Lung (tissue), 12 donors: ENCODE measurements around the gene MEX3D. TPM values are rescaled to one million over a fixed set of nuclear protein-coding genes. Genes with fewer than 3 reads are reported as not detected.
A peak's percentile ranks its signal among the peaks of the same experiment; 100 is the strongest.

ENCODE experiments used
- ATAC-seq: fragments of 200-7000 bp; cut with Tn5 transposase; one replicate; pipeline ENCODE4 v1.9.1; 2020; ENCODE audit warnings: moderate number of reproducible peaks; ENCODE audit not compliant: insufficient read depth, low FRiP score
- DNase-seq, 3 donors: peaks; one replicate each; pipeline ENCODE4 v3.0.0-alpha.2; 2013 to 2017
- H3K27ac ChIP-seq, 2 donors: one replicate each; pipeline ENCODE4 v1.5.1; 2013; ENCODE audit warnings: mild to moderate bottlenecking in 2 of 2, moderate library complexity in 2 of 2, control low read depth in 1 of 2, inconsistent platforms in 1 of 2, low read depth in 1 of 2, low read length in 1 of 2
- H3K27me3 ChIP-seq, 3 donors: one replicate each; pipeline ENCODE4 v1.5.1; 2013; ENCODE audit warnings: low read length in 2 of 3; ENCODE audit not compliant: control insufficient read depth in 3 of 3, insufficient read depth in 3 of 3
- H3K36me3 ChIP-seq, 4 donors: one replicate each; pipeline ENCODE4 v1.5.1; 2013; ENCODE audit warnings: low read length in 4 of 4, mild to moderate bottlenecking in 1 of 4, moderate library complexity in 1 of 4; ENCODE audit not compliant: control insufficient read depth in 4 of 4, insufficient read depth in 4 of 4
- H3K4me1 ChIP-seq, 5 donors: one replicate each; pipeline ENCODE4 v1.5.1; 2013; ENCODE audit warnings: low read length in 5 of 5, mild to moderate bottlenecking in 2 of 5, moderate library complexity in 1 of 5; ENCODE audit not compliant: control insufficient read depth in 5 of 5, insufficient read depth in 5 of 5
- H3K4me3 ChIP-seq: one replicate; pipeline ENCODE4 v1.5.1; 2013; ENCODE audit warnings: mild to moderate bottlenecking, control low read depth, moderate library complexity
- H3K9ac ChIP-seq, 2 donors: one replicate each; pipeline ENCODE4 v1.5.1; 2013; ENCODE audit warnings: low read length in 2 of 2, control low read depth in 1 of 2; ENCODE audit not compliant: insufficient read depth in 1 of 2
- H3K9me3 ChIP-seq, 4 donors: one replicate each; pipeline ENCODE4 v1.5.1; 2013; ENCODE audit warnings: low read length in 3 of 4, mild to moderate bottlenecking in 1 of 4, moderate library complexity in 1 of 4; ENCODE audit not compliant: control insufficient read depth in 4 of 4, insufficient read depth in 3 of 4
- WGBS, 2 donors: extraction: QIAGEN DNeasy Blood & Tissue Kit; methylation state at CpG; one replicate each; pipeline ENCODE4 v1.1.7; 2013; 5-methylcytosine and 5-hydroxymethylcytosine counted together
- polyA plus RNA-seq, 2 donors: library from polyadenylated mRNA; stranded (reverse); fragments of 200-250 nt; gene quantifications; one replicate each; pipeline ENCODE4 v1.2.1, GENCODE V29; 2013
- total RNA-seq, 2 donors: library from RNA; depleted of rRNA in 1 of 2; stranded (reverse); fragments of >200 nt in 1 of 2; gene quantifications; one replicate each; pipeline ENCODE4 v1.2.1, GENCODE V29; 2014 to 2021
- TF ChIP-seq, protein P1 (sequence below): IDR thresholded peaks from 2 replicates; pipeline ENCODE4 v1.5.1; 2012; ENCODE audit warnings: mild to moderate bottlenecking; ENCODE audit errors: control extremely low read depth, extremely low read depth
- donor health status: control.
- donor health status: control.
- donor health status: Bipolar disorder and iron deficiency.
- donor health status: healthy.
- donor health status: DM: yes; HTN: yes; CAD: no.

The MEX3D gene
- total and polyA plus RNA-seq, 4 donors, result 4.8 to 33.9 (median 19.8) TPM

DNA sequence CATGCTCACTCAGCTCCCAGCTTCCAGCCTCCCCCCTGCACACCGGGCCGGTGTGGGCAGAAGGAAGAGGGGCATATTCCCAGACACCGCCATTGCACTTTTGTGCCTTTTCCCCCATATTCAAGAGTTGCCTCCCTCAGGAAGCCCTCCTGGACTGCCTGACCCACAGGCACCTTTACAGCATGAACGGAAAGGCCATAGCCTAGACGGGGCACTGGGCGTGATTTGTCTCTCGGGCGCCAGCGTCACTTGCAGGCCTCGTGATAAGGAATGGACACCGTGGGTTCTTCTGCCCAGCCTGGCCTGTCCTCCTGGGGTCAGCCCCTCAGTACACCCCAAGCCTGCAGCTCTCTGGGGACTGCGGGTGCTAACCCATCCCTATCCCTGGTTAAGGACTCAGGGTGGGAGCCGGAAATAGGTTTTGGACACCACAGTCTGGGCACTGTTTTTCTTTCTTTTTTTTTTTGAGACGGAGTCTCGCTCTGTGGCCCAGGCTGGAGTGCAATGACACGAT lies 38.1 kb upstream of the MEX3D start:
- H3K27me3 ChIP-seq, result no peaks in the 10 kb centered on the region
- TF ChIP-seq, protein P1, sequence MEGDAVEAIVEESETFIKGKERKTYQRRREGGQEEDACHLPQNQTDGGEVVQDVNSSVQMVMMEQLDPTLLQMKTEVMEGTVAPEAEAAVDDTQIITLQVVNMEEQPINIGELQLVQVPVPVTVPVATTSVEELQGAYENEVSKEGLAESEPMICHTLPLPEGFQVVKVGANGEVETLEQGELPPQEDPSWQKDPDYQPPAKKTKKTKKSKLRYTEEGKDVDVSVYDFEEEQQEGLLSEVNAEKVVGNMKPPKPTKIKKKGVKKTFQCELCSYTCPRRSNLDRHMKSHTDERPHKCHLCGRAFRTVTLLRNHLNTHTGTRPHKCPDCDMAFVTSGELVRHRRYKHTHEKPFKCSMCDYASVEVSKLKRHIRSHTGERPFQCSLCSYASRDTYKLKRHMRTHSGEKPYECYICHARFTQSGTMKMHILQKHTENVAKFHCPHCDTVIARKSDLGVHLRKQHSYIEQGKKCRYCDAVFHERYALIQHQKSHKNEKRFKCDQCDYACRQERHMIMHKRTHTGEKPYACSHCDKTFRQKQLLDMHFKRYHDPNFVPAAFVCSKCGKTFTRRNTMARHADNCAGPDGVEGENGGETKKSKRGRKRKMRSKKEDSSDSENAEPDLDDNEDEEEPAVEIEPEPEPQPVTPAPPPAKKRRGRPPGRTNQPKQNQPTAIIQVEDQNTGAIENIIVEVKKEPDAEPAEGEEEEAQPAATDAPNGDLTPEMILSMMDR, result no peak
- DNase-seq, result no peak
- peak overlapping the region in 1 of 2 donors; percentile 63 for H3K9ac ChIP-seq
- peaks cover 0 to 15% (median 2%) of the 10 kb centered on the region in 4 donors for H3K36me3 ChIP-seq
- 14 to 21% methylated on average over 14 to 16 of the region's 16 CpGs for WGBS, 2 donors
- H3K4me1 ChIP-seq, result peaks cover 0 to 21% (median 5%) of the 10 kb centered on the region in 5 donors
- H3K9me3 ChIP-seq, result no peaks in the 10 kb centered on the region
- H3K27ac ChIP-seq, result peak overlapping the region; percentile 78 to 83
- H3K4me3 ChIP-seq, result peak overlapping the region; percentile 6
- ATAC-seq, result no peak

DNA sequence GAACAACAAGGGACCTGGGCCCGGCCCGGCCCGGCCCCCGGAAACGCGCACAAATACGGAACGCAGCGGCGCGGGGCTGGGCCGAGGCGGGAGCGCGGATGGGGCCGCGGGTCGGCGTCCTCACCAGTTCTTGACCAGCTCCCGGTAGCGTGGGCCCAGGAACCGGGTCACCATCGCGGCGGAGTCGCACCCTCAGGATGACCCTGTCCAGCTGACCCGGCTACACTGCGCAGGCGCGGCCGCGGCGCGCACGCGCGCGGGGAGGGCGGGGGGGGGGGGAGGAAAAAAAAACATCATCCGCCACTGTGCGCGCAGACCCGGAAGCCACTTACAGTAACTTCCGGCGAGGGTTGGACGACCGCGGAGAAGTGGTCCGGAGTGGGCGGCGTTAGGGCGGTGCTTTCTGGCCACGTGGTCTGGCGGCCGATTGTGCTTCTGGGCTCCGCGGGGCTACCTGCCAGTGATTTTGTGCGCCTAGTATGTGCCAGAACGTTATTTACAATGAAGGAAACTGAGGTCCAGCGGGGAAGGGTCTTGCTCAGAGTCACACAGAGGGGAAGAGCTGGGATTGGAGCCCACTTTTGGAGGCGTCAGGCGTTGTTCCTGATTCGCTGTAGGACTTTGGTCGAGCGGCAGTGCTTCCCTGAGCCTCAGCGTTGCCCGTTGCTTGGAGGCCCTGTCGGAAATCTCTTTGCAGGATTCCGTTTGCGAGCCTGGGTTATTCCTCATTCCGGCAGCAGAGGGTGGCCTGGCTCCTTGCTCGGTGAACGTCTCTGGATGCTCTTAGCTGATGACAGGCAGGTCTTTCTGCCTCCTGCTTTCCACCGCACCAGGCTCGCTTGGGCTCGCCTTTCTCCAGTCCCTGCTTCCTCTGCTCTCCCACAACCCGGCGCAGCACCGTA lies 37.4 kb upstream of the MEX3D start, which contains the start of gene UQCR11:
UQCR11 (minus strand) TSS at position 227 of the 902 bp plus-strand sequence; CDS start at position 174, 53 bp downstream.
- no peaks in the 10 kb centered on the region for H3K27me3 ChIP-seq
- peaks cover 0 to 13% (median 1%) of the 10 kb centered on the region in 4 donors for H3K36me3 ChIP-seq
- H3K27ac ChIP-seq, result peak within 1 kb of the TSS; percentile 91 to 94
- H3K4me3 ChIP-seq, result peak within 1 kb of the TSS; percentile 89
- peaks cover 0 to 21% (median 5%) of the 10 kb centered on the region in 5 donors for H3K4me1 ChIP-seq
- no peaks in the 10 kb centered on the region for H3K9me3 ChIP-seq
- peak within 1 kb of the TSS; percentile 61 to 63 for H3K9ac ChIP-seq
- TF ChIP-seq, protein P1, result peak; percentile 29
- ATAC-seq (peak; percentile 94), DNase-seq (peak; percentile 97 to 98 (median 97))
- 0% methylated on average over 63 to 79 of the region's 79 CpGs for WGBS, 2 donors

DNA sequence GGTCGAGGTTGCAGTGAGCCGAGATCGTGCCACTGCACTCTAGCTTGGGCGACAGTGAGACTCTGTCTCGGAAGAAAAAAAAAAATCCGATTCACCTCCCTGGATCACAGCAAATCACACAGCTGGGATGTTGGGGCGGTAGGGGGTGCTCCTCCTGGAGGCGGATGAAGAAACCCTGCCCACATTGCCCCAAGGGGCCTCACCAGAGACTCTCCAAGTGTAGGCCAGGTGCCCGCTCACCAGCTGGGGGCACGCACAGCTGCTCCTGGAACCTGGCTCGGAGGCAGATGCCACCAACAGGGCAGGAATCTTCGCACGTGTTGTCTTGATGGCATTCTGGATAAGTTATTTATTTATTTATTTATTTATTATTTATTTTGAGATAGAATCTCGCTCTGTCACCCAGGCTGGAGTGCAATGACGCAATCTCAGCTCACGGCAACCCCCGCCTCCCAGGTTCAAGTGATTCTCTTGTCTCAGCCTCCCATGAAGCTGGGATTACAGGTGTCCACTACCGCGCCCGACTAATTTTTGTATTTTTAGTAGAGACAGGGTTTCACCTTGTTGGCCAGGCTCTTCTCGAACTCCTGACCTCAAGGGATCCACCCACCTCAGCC lies 34.1 kb upstream of the MEX3D start:
- H3K9ac ChIP-seq, result no peak overlapping the region
- no peak overlapping the region for H3K4me3 ChIP-seq
- H3K4me1 ChIP-seq, result peaks cover 0 to 16% (median 5%) of the 10 kb centered on the region in 5 donors
- no peak overlapping the region for H3K27ac ChIP-seq
- H3K9me3 ChIP-seq, result no peaks in the 10 kb centered on the region
- H3K36me3 ChIP-seq, result peaks cover 7 to 34% (median 12%) of the 10 kb centered on the region in 4 donors
- no peak for ATAC-seq
- 92 to 94% methylated on average over 21 of the region's 21 CpGs for WGBS, 2 donors
- no peak for DNase-seq
- TF ChIP-seq, protein P1, result no peak
- H3K27me3 ChIP-seq, result no peaks in the 10 kb centered on the region
